ENCODE results near the gene PCDH7.

DNA sequence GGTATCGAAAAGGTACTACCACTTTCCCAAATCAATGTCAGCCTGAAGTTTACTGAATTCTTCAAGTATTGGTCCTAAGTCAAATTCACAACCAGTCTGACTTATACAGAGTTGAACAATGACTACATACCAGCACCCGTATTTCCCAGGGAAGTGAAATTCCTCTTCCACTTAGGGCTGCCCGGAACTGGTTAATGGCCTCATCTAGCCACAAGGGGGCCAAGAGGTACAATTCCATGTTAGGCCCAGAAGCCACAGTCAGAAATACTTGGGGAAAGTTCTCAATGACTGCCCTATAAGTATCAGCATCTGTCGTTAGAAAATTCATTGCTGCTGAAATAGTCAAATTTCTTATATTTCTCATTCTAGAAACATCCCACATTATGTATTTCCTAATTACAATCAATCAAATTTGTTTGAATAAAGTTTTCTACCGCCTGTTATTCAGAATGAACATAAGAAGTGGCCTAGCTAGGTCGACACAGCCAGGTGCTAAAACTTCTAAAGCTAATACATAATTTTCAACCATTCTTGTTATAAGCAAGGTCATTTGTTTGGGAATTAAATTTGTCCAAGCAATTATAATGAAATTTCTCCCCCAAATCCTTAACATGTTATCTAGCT lies 5.6 kb upstream of the PCDH7 start:
- TF ChIP-seq, protein P1, sequence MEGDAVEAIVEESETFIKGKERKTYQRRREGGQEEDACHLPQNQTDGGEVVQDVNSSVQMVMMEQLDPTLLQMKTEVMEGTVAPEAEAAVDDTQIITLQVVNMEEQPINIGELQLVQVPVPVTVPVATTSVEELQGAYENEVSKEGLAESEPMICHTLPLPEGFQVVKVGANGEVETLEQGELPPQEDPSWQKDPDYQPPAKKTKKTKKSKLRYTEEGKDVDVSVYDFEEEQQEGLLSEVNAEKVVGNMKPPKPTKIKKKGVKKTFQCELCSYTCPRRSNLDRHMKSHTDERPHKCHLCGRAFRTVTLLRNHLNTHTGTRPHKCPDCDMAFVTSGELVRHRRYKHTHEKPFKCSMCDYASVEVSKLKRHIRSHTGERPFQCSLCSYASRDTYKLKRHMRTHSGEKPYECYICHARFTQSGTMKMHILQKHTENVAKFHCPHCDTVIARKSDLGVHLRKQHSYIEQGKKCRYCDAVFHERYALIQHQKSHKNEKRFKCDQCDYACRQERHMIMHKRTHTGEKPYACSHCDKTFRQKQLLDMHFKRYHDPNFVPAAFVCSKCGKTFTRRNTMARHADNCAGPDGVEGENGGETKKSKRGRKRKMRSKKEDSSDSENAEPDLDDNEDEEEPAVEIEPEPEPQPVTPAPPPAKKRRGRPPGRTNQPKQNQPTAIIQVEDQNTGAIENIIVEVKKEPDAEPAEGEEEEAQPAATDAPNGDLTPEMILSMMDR (IDR thresholded peaks at IDR 0.05; ENCODE audit: low read depth, low read length) = peak; percentile 80
- no peak for TF ChIP-seq EZH2phosphoT487 (IDR thresholded peaks at IDR 0.05; ENCODE audit: low read depth)

Measured in OCI-LY3 (cell line).